ENCODE results near the gene METAP1D. TPM values are rescaled to one million over a fixed set of nuclear protein-coding genes. Genes with fewer than 3 reads are reported as not detected.

METAP1D gene
- total RNA-seq, 2 donors from 2014 or later: 11.6 to 13.6 TPM

GRCh38 chr2:172105471-172106107 is 105.8 kb downstream of the METAP1D start:
- intact Hi-C loops (cut with DNase I): loop anchor here (10.0 kb wide), 1 partner anchor 531 kb away; no protein-coding TSS in a partner anchor
- TF ChIP-seq POLR2AphosphoS5 (IDR thresholded peaks at IDR 0.05) (no peak), POLR2A (IDR thresholded peaks at IDR 0.05) (no peak), CTCF (IDR thresholded peaks at IDR 0.05) (no peak)
- Histone ChIP-seq H3K4me1 (replicated peaks) (peaks cover 7% of the 10 kb centered on the region), H3K4me3 (no peak overlapping the region), H3K36me3 (no peaks in the 10 kb centered on the region), H3K9me3 (no peaks in the 10 kb centered on the region), H3K27ac (no peak overlapping the region), H3K27me3 (replicated peaks; ENCODE audit: insufficient read depth) (peaks cover 42% of the 10 kb centered on the region)
- WGBS: 13% methylated on average over 23 of the region's 23 CpGs
- no peak for DNase-seq (ENCODE audit: low spot score)

GRCh38 chr2:172106108-172106961 is 106.6 kb downstream of the METAP1D start:
- 4% methylated on average over 43 of the region's 44 CpGs for WGBS
- intact Hi-C loops (cut with DNase I): loop anchor here (10.0 kb wide), 1 partner anchor 532 kb away; no protein-coding TSS in a partner anchor
- H3K27ac ChIP-seq: no peak overlapping the region
- no peak for DNase-seq (ENCODE audit: low spot score)
- peaks cover 7% of the 10 kb centered on the region for H3K4me1 ChIP-seq (replicated peaks)
- H3K27me3 ChIP-seq (replicated peaks; ENCODE audit: insufficient read depth): peaks cover 34% of the 10 kb centered on the region
- H3K36me3 ChIP-seq: no peaks in the 10 kb centered on the region
- H3K4me3 ChIP-seq: no peak overlapping the region
- H3K9me3 ChIP-seq: no peaks in the 10 kb centered on the region
- TF ChIP-seq CTCF (IDR thresholded peaks at IDR 0.05): peak in 1 of 4 experiments; percentile 34
- TF ChIP-seq POLR2AphosphoS5 (IDR thresholded peaks at IDR 0.05): no peak
- no peak for TF ChIP-seq POLR2A (IDR thresholded peaks at IDR 0.05)

- Histone ChIP-seq H3K27ac (no peak overlapping the region), H3K36me3 (no peaks in the 10 kb centered on the region), H3K4me3 (no peak overlapping the region), H3K27me3 (replicated peaks; ENCODE audit: insufficient read depth) (peaks cover 25% of the 10 kb centered on the region), H3K4me1 (replicated peaks) (no peaks in the 10 kb centered on the region), H3K9me3 (no peaks in the 10 kb centered on the region)
- DNase-seq (ENCODE audit: low spot score): no peak
- TF ChIP-seq POLR2AphosphoS5 (IDR thresholded peaks at IDR 0.05) (no peak), CTCF (IDR thresholded peaks at IDR 0.05) (no peak), POLR2A (IDR thresholded peaks at IDR 0.05) (no peak)
- intact Hi-C loops (cut with DNase I): loop anchor here (10.0 kb wide), 1 partner anchor 533 kb away; no protein-coding TSS in a partner anchor
- WGBS: 34% methylated on average over 46 of the region's 51 CpGs
Observed at GRCh38 chr2:172107690-172108586, 108.2 kb downstream of the METAP1D start.

- intact Hi-C loops (cut with DNase I): loop anchor here (10.0 kb wide), 1 partner anchor 534 kb away; no protein-coding TSS in a partner anchor
- peaks cover 23% of the 10 kb centered on the region for H3K27me3 ChIP-seq (replicated peaks; ENCODE audit: insufficient read depth)
- H3K27ac ChIP-seq: no peak overlapping the region
- no peak overlapping the region for H3K4me3 ChIP-seq
- H3K36me3 ChIP-seq: no peaks in the 10 kb centered on the region
- no peaks in the 10 kb centered on the region for H3K4me1 ChIP-seq (replicated peaks)
- no peaks in the 10 kb centered on the region for H3K9me3 ChIP-seq
- 60% methylated on average over 8 of the region's 8 CpGs for WGBS
- no peak for DNase-seq (ENCODE audit: low spot score)
- TF ChIP-seq POLR2A (IDR thresholded peaks at IDR 0.05): no peak
- no peak for TF ChIP-seq CTCF (IDR thresholded peaks at IDR 0.05)
- no peak for TF ChIP-seq POLR2AphosphoS5 (IDR thresholded peaks at IDR 0.05)
Observed at GRCh38 chr2:172108587-172108930, 108.8 kb downstream of the METAP1D start.

Measured in prostate gland (tissue), 2 donors.